ENCODE measurements around the gene FAAH. TPM values are rescaled to one million over a fixed set of nuclear protein-coding genes. Genes with fewer than 3 reads are reported as not detected.

FAAH gene
- total RNA-seq, 2 experiments from 2014 or later: 3.6 to 3.9 TPM

DNA sequence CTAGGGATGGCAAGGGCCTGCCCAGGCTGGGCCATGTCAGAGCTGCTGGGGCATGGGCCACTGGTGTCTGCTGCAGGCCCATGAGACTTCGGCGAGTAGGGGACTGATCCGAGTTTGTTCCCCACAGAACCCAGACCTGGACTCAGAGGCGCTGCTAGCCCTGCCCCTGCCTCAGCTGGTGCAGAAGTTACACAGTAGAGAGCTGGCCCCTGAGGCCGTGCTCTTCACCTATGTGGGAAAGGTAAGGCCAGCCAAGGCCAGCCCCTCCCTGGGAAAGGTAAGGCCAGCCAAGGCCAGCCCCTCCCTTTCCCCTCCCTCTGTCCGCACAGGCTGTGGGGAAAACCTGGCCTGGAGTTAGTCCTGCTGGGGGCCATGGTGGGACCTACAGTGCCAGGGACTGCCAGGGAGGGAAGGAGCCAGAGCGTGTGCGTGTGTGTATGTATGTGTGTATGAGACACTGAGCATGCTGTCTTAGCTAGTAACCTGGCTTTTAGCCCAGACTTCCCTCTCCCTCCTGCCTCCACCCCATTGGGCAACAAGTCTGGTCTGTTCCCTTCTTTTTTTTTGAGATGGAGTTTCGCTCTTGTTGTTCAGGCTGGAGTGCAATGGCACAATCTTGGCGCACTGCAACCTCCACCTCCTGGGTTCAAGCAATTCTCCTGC, 8.0 kb downstream of the FAAH start:
- ATAC-seq (peak; percentile 25), DNase-seq (no peak)
- Mint-ChIP-seq H3K9me3 (ENCODE audit: insufficient read depth) (no peaks in the 10 kb centered on the region), H3K27me3 (ENCODE audit: low read depth) (peaks cover 6% of the 10 kb centered on the region), H3K36me3 (ENCODE audit: low read depth) (no peaks in the 10 kb centered on the region), H3K27ac (no peak overlapping the region), H3K4me1 (ENCODE audit: low read depth) (peaks cover under 1% of the 10 kb centered on the region), H3K4me3 (no peak overlapping the region)
- CTCF ChIA-PET: no interaction called here
- POLR2A ChIA-PET: no interaction called here

DNA sequence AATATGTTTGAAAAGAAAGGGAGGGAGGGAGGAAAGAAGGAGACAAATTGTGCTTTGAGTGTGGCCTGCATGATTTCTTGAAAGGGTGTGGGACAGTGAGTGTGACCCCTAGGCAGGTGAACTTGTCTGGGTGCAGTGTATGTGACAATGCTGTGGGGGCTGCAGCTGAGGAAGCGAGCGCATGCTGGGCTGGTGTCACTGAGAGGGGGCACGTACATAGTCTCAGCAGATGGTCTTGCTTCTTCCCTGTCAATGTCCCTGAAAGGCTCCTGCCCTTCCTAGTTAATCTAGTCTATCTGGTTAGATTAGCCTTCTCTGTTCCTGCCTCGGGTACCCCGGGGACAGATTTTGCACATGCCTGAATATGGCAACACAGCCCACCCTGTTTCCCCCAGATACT, 9.8 kb downstream of the FAAH start:
- no peak overlapping the region for H3K4me3 Mint-ChIP-seq
- H3K9me3 Mint-ChIP-seq (ENCODE audit: insufficient read depth): no peaks in the 10 kb centered on the region

DNA sequence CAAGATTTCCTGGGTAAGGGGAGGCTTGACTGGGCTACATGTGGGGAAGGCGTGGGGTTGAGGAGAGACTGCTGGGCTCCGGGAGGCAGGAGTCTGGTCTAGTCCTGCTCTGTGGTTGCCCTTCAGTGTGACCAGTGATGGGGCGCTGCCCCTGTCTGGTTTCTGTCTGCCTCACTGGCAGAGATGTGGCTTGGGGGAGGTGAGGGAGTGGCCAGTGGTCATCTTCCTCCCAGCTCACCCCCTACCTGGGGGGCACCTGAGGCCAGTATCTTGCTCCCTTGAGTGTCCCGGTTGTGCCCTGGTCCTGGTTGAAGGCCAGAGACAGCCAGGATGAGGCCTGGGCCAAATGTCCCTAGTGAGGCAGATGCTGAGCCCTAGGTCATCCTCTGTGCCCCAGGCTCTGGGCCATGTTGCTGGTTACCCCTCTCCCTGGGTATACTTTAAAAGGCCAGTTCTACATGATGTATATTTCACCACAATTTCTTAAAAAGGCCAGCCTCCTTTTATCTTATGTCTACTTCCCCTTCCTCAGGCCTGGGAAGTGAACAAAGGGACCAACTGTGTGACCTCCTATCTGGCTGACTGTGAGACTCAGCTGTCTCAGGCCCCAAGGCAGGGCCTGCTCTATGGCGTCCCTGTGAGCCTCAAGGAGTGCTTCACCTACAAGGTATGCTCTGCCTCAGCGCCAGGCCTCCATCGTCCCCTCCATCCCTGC, 10.5 kb downstream of the FAAH start:
- H3K27me3 Mint-ChIP-seq (ENCODE audit: low read depth): no peaks in the 10 kb centered on the region
- no peaks in the 10 kb centered on the region for H3K9me3 Mint-ChIP-seq (ENCODE audit: insufficient read depth)
- H3K36me3 Mint-ChIP-seq (ENCODE audit: low read depth): no peaks in the 10 kb centered on the region
- no peak overlapping the region for H3K4me3 Mint-ChIP-seq
- no peak overlapping the region for H3K27ac Mint-ChIP-seq
- DNase-seq (no peak), ATAC-seq (no peak)
- ChIA-PET POLR2A (no interaction called here), CTCF (interaction anchor here (0.9 kb wide), 1 partner anchor 29 kb away, joined by 3 read pairs; no protein-coding TSS in a partner anchor)
- peaks cover 2% of the 10 kb centered on the region for H3K4me1 Mint-ChIP-seq (ENCODE audit: low read depth)

More for the DNA sequence above, 9.8 kb downstream of the FAAH start:
- CTCF ChIA-PET: interaction anchor here (0.9 kb wide), 1 partner anchor 29 kb away, joined by 3 read pairs; no protein-coding TSS in a partner anchor
- Mint-ChIP-seq H3K27me3 (ENCODE audit: low read depth) (peaks cover 4% of the 10 kb centered on the region), H3K36me3 (ENCODE audit: low read depth) (no peaks in the 10 kb centered on the region), H3K4me1 (ENCODE audit: low read depth) (peaks cover 2% of the 10 kb centered on the region), H3K27ac (no peak overlapping the region)
- POLR2A ChIA-PET: no interaction called here
- ATAC-seq (no peak), DNase-seq (no peak)

DNA sequence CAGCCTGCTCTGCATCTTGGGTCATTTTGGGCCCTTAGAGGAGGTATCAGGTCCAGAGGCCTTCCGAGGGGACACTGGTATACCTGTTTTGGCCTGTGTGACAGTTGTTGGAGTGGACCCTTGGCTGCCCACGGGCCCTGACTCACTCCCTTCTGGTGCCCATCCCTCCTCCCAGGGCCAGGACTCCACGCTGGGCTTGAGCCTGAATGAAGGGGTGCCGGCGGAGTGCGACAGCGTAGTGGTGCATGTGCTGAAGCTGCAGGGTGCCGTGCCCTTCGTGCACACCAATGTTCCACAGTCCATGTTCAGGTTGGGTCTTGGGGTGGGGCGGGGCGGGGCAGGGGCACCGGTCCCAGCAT, 11.1 kb downstream of the FAAH start:
- Mint-ChIP-seq H3K9me3 (ENCODE audit: insufficient read depth) (no peaks in the 10 kb centered on the region), H3K27ac (no peak overlapping the region), H3K4me1 (ENCODE audit: low read depth) (peaks cover 2% of the 10 kb centered on the region), H3K27me3 (ENCODE audit: low read depth) (no peaks in the 10 kb centered on the region), H3K36me3 (ENCODE audit: low read depth) (no peaks in the 10 kb centered on the region), H3K4me3 (no peak overlapping the region)
- CTCF ChIA-PET: no interaction called here
- POLR2A ChIA-PET: no interaction called here
- ATAC-seq: no peak
- DNase-seq: no peak

DNA sequence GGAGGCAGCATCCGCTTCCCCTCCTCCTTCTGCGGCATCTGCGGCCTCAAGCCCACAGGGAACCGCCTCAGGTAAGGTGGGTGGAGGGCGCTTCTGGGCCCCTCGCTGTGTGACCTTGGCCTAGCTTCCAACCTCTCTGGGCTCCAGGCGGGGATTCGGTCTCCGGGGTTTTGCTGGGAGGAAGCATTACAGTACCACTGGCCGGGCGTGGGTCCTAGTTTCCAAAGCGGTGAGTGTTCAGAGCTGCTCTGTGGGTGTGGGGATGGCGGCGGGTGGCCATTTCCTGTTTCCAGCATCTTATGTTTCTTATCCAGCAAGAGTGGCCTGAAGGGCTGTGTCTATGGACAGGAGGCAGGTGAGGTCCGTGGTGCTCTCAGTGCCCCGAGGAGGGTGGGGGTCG, 11.6 kb downstream of the FAAH start:
- no peaks in the 10 kb centered on the region for H3K27me3 Mint-ChIP-seq (ENCODE audit: low read depth)
- DNase-seq (no peak), ATAC-seq (no peak)
- no peaks in the 10 kb centered on the region for H3K36me3 Mint-ChIP-seq (ENCODE audit: low read depth)
- peaks cover 2% of the 10 kb centered on the region for H3K4me1 Mint-ChIP-seq (ENCODE audit: low read depth)
- no peaks in the 10 kb centered on the region for H3K9me3 Mint-ChIP-seq (ENCODE audit: insufficient read depth)
- ChIA-PET POLR2A (no interaction called here), CTCF (no interaction called here)
- H3K27ac Mint-ChIP-seq: no peak overlapping the region
- H3K4me3 Mint-ChIP-seq: no peak overlapping the region

DNA sequence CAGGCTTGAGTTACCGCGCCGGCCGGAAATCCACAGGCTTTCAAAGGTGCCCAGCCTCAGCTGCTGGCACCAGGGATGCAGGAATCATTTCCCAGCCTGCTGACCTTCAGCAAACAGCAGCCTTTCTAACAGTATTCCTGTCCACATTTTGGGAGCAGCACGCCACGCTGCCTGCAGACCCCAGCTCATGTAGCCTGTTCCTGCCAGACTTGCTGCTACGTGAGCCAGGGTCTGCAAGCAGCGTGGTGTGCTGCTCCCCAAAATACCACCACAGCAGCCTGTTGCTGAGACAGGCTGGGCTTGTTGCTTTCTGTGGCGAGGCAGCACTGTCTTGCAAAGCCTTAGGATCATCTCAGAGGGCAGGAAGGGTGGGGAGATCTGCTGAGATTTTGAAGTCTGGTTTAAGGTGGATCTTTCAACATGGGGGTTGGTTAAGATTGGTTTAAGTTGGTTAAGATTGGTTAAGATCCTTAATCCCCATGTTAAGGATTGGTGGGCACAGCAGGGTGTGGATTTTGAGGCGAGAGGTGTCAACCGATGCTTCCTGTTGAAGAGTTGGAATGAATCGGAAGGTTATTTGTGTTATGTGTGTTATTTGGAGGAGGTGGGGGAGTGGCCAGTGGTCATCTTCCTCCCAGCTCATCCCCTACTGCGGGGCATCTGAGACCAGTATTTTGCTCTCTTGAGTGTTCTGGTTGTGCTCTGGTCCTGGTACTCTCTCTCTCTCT, 12.9 kb downstream of the FAAH start:
- POLR2A ChIA-PET: no interaction called here
- H3K27ac Mint-ChIP-seq: no peak overlapping the region

DNA sequence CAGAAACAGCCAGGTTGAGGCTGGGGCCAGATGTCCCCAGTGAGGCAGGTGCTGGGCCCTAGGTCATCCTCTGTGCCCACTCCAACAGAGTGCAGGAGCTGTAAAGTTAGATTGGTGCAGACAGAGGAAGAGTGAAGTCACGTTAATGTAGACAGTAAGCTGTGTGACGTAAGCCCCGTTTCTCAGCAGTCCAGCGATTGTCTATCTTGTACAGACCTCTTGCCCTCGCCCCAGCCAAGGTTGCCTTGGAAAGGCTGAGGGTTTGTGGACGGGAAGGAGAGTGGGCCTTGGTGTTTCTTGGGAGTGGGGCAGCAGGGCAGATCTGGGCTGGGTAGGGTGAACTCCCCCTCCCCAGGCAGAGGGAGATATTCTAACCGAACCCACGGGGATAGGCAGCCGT, 13.5 kb downstream of the FAAH start:
- Mint-ChIP-seq H3K4me3 (no peak overlapping the region), H3K4me1 (ENCODE audit: low read depth) (peaks cover 2% of the 10 kb centered on the region), H3K36me3 (ENCODE audit: low read depth) (no peaks in the 10 kb centered on the region), H3K27ac (no peak overlapping the region), H3K27me3 (ENCODE audit: low read depth) (no peaks in the 10 kb centered on the region), H3K9me3 (ENCODE audit: insufficient read depth) (no peaks in the 10 kb centered on the region)
- no peak for ATAC-seq
- CTCF ChIA-PET: interaction anchor here (1.1 kb wide), 1 partner anchor 27 kb away, joined by 3 read pairs; no protein-coding TSS in a partner anchor
- DNase-seq: no peak
- POLR2A ChIA-PET: no interaction called here

More for the DNA sequence above, 12.9 kb downstream of the FAAH start:
- no peak for ATAC-seq
- DNase-seq: no peak
- Mint-ChIP-seq H3K36me3 (ENCODE audit: low read depth) (no peaks in the 10 kb centered on the region), H3K9me3 (ENCODE audit: insufficient read depth) (no peaks in the 10 kb centered on the region), H3K4me1 (ENCODE audit: low read depth) (peaks cover 2% of the 10 kb centered on the region), H3K4me3 (no peak overlapping the region), H3K27me3 (ENCODE audit: low read depth) (no peaks in the 10 kb centered on the region)
- CTCF ChIA-PET: interaction anchor here (0.8 to 1.1 kb wide), 5 partner anchors 9 to 122 kb away, joined by 3 to 6 read pairs (median 3); no protein-coding TSS in a partner anchor

DNA sequence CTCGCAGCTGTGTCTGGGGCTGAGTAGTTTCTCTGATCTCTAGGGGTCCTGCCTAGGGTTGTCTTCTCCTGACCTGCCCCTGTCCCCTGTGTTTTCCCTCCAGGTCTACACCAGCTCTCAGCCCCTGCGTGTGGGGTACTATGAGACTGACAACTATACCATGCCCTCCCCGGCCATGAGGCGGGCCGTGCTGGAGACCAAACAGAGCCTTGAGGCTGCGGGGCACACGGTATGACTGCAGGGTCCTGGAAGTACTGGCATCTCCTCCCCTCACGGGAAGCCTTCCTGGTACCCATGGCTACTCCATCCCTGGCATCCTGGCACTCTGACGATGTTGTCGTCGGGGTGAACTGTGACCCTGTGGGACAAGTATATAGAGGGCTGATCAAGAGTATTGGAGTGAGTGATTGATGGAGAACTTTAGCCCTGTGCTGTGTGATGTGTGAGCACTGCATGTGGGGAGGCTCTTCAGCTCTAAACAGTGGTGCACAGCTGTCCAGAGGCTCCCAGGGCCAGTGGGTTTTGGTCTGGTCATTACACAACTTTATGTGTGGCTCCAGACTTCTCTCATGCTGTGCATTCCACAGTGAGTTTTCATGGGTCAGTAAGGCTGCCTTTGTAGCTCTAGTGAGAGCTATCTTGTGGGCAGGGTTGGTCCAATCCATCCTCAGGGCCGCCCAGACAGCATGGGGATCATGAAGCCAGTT, 14.4 kb downstream of the FAAH start:
- Mint-ChIP-seq H3K4me1 (ENCODE audit: low read depth) (peaks cover 2% of the 10 kb centered on the region), H3K9me3 (ENCODE audit: insufficient read depth) (no peaks in the 10 kb centered on the region), H3K27ac (no peak overlapping the region), H3K27me3 (ENCODE audit: low read depth) (no peaks in the 10 kb centered on the region), H3K36me3 (ENCODE audit: low read depth) (no peaks in the 10 kb centered on the region), H3K4me3 (no peak overlapping the region)
- CTCF ChIA-PET: interaction anchor here (1.3 to 2.2 kb wide), 3 partner anchors 31 to 119 kb away, joined by 4 to 5 read pairs (median 5); no protein-coding TSS in a partner anchor
- POLR2A ChIA-PET: no interaction called here
- ATAC-seq: no peak
- no peak for DNase-seq

DNA sequence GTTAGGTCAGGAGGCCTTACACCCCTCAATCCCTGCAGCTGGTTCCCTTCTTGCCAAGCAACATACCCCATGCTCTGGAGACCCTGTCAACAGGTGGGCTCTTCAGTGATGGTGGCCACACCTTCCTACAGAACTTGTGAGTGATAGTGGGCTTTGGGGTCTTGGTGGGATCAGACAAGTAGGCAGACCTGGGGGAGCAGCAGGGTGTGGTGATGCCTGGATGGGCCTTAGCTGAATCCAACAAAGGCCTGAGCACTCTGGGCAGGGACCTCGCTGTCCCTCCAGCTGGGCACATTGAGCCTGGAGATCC, 14.9 kb downstream of the FAAH start:
- no peak overlapping the region for H3K4me3 Mint-ChIP-seq
- H3K27me3 Mint-ChIP-seq (ENCODE audit: low read depth): no peaks in the 10 kb centered on the region
- no peaks in the 10 kb centered on the region for H3K9me3 Mint-ChIP-seq (ENCODE audit: insufficient read depth)
- POLR2A ChIA-PET: no interaction called here
- ATAC-seq (no peak), DNase-seq (no peak)
- H3K4me1 Mint-ChIP-seq (ENCODE audit: low read depth): peaks cover 2% of the 10 kb centered on the region
- H3K27ac Mint-ChIP-seq: no peak overlapping the region
- H3K36me3 Mint-ChIP-seq (ENCODE audit: low read depth): no peaks in the 10 kb centered on the region
- CTCF ChIA-PET: interaction anchor here (0.7 to 2.2 kb wide), 5 partner anchors 10 to 118 kb away, joined by 3 to 5 read pairs (median 4); no protein-coding TSS in a partner anchor

DNA sequence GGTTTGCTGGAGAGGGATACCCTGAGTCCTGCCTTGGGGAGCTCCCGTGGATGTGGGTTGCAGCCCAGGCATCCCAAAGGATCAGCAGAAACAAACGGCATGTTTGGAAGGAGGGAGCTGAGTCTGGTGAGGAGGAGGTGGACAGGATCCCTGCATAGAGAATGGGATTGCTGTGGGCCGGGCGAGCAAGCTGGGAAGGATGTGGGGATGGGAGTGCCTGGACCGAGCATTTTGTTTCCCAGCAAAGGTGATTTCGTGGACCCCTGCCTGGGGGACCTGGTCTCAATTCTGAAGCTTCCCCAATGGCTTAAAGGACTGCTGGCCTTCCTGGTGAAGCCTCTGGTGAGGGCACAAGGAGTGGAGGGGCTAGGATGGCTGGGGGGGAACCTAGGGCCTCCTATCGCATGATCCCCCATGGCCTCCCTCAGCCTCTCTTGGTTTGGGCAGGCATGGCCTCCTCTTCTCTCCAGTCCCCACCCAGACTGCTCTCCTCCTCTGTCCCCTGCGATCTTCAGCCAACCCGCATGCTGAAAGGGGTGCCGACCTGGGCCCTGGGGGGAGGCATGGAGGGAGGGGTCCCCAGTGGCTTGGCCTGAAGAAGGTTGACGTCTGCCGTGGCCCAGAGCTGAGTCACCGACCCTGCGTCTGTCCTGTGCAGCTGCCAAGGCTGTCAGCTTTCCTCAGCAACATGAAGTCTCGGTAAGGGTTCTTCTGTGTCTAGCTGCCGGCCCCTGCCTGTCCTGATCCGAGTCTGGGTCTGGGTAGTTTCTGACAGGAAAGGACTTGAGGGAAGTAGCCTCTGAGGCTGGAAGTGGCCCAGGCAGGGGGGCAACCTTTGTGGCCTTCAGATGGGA, 16.3 kb downstream of the FAAH start:
- Mint-ChIP-seq H3K4me1 (ENCODE audit: low read depth) (peaks cover 2% of the 10 kb centered on the region), H3K27me3 (ENCODE audit: low read depth) (no peaks in the 10 kb centered on the region), H3K36me3 (ENCODE audit: low read depth) (no peaks in the 10 kb centered on the region), H3K4me3 (no peak overlapping the region), H3K9me3 (ENCODE audit: insufficient read depth) (no peaks in the 10 kb centered on the region), H3K27ac (no peak overlapping the region)
- ChIA-PET POLR2A (interaction anchor here (0.8 kb wide), 1 partner anchor 46 kb away, joined by 3 read pairs; no protein-coding TSS in a partner anchor), CTCF (interaction anchor here (1.0 to 2.2 kb wide), 5 partner anchors 23 to 119 kb away, joined by 3 to 5 read pairs (median 4); no protein-coding TSS in a partner anchor)
- ATAC-seq: no peak
- DNase-seq: no peak

DNA sequence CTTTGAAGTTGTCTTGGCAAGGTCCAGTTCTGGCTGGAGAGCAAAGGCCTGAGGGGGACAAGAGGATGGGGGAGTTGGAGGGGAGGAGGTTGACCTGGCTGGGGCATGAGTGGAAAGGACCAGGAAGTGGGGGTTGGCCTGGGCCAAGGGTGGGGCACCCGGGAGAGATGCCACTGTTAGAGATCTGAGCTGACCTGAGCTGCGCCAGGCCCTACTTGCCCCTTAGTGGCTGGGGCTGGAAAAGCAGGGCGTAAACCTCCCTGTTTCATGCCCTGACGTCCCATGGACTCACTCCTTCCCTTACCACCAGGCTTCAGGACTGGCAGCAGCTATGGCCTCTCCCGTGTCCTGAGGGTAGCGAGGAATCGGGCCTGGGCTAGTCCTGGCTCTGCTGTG, 16.9 kb downstream of the FAAH start:
- Mint-ChIP-seq H3K9me3 (ENCODE audit: insufficient read depth) (no peaks in the 10 kb centered on the region), H3K27me3 (ENCODE audit: low read depth) (no peaks in the 10 kb centered on the region), H3K36me3 (ENCODE audit: low read depth) (no peaks in the 10 kb centered on the region), H3K4me3 (no peak overlapping the region), H3K27ac (no peak overlapping the region), H3K4me1 (ENCODE audit: low read depth) (peaks cover 2% of the 10 kb centered on the region)
- ATAC-seq (no peak), DNase-seq (no peak)
- ChIA-PET CTCF (interaction anchor here (1.0 to 1.3 kb wide), 2 partner anchors 28 to 118 kb away, joined by 3 to 4 read pairs; no protein-coding TSS in a partner anchor), POLR2A (no interaction called here)
